GM21717 (cell line): ENCODE data around the gene FGF23.
A peak's percentile ranks its signal among the peaks of the same experiment; 100 is the strongest.

Experiments
- ATAC-seq: cut with Tn5 transposase; IDR thresholded peaks from one replicate; pipeline ENCODE4 v1.9.1; 2021; ENCODE audit warnings: mild to moderate bottlenecking, moderate library complexity; ENCODE audit not compliant: unreplicated experiment

FGF23 gene

DNA sequence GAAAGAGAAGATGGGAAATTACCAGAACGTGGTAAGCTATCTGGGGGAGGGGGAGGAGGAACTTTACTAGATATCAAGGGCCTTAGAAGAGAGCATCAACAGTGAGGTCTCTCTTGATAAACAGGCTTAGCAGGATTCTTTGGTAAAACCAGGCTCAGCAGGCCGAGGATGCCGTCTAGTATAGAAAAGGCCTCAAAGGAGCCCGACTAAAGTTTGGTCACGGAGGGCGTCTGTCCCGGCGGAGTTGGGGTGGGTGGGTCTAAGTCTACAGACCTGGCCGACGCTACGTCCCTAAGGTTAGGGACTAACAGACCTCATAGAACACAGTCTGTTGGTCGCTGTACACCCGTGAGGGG lies 59.0 kb downstream of the FGF23 start:
- ATAC-seq, result peak; percentile 43
